ENCODE measurements around the gene BCL3. TPM values are rescaled to one million over a fixed set of nuclear protein-coding genes. Genes with fewer than 3 reads are reported as not detected.
A peak's percentile ranks its signal among the peaks of the same experiment; 100 is the strongest.

The BCL3 gene
- total and polyA plus RNA-seq, 4 experiments from 2014 or later, result 3.9 to 15.0 (median 11.4) TPM

GRCh38 chr19:44785993-44786392 is 37.5 kb downstream of the BCL3 start:
- no peaks in the 10 kb centered on the region for H3K27me3 ChIP-seq (ENCODE audit: insufficient read depth, low read length)
- Mint-ChIP-seq H3K4me1 (peaks cover 4 to 7% (median 6%) of the 10 kb centered on the region in 4 donors), H3K4me3 (no peak overlapping the region), H3K27ac (no peak overlapping the region), H3K27me3 (peaks cover 0 to 4% of the 10 kb centered on the region in 2 donors), H3K36me3 (no peaks in the 10 kb centered on the region), H3K9me3 (no peaks in the 10 kb centered on the region)
- no peak overlapping the region for H3K27ac ChIP-seq (ENCODE audit: low read depth, low read length)
- H3K4me1 ChIP-seq (ENCODE audit: insufficient read depth, low read length), result peaks cover 3% of the 10 kb centered on the region
- no peaks in the 10 kb centered on the region for H3K9me3 ChIP-seq (ENCODE audit: control insufficient read depth in 1 of 2, low read length in 2 of 2)
- no peak overlapping the region for H3K4me3 ChIP-seq (ENCODE audit: low read length in 2 of 2)
- DNase-seq, result no peak
- CTCF ChIA-PET (ENCODE audit: partially characterized antibody), result interaction anchor here (0.5 to 3.2 kb wide), 2 partner anchors 57 to 62 kb away, joined by 3 to 10 read pairs; no protein-coding TSS in a partner anchor
- POLR2A ChIA-PET (ENCODE audit: partially characterized antibody), result no interaction called here
- H3K36me3 ChIP-seq (ENCODE audit: insufficient read depth, low read length), result no peaks in the 10 kb centered on the region
- intact Hi-C loops (cut with micrococcal nuclease), result no loop called here

DNA sequence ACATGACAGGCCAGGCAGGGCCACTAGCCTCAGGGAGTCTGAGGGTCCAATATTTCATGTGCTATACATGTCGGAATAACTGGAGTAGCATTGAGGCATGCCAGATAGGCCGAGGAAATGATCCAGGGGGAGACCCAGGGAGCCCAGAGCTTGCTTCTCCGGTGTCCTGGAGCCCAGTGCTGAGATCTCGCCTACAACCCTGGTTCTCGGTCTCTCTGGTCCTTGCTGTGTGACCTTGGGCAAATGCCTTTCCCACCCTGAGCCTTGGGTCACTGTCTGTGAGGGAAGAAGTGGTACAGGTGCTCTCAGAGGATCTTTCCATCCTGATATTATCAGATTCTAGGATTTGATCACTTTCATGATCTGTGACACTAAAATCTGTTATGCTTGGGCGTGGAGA is 40.5 kb downstream of the BCL3 start:
- Histone ChIP-seq H3K4me1 (ENCODE audit: insufficient read depth, low read length) (peaks cover 3% of the 10 kb centered on the region), H3K27me3 (ENCODE audit: insufficient read depth, low read length) (no peaks in the 10 kb centered on the region), H3K9me3 (ENCODE audit: control insufficient read depth in 1 of 2, low read length in 2 of 2) (no peaks in the 10 kb centered on the region), H3K36me3 (ENCODE audit: insufficient read depth, low read length) (no peaks in the 10 kb centered on the region), H3K27ac (ENCODE audit: low read depth, low read length) (no peak overlapping the region), H3K4me3 (ENCODE audit: low read length in 2 of 2) (no peak overlapping the region)
- ChIA-PET POLR2A (ENCODE audit: partially characterized antibody) (no interaction called here), CTCF (ENCODE audit: partially characterized antibody) (interaction anchor here (1.0 to 1.8 kb wide), 3 partner anchors 9 to 100 kb away, joined by 3 to 8 read pairs (median 5); no protein-coding TSS in a partner anchor)
- H3K27ac Mint-ChIP-seq, result peak overlapping the region in 1 of 7 donors; percentile 36
- H3K4me1 Mint-ChIP-seq, result peaks cover 4 to 7% (median 6%) of the 10 kb centered on the region in 4 donors
- no peak for DNase-seq
- H3K9me3 Mint-ChIP-seq, result no peaks in the 10 kb centered on the region
- no peak overlapping the region for H3K4me3 Mint-ChIP-seq
- intact Hi-C loops (cut with micrococcal nuclease), result no loop called here
- H3K27me3 Mint-ChIP-seq, result peaks cover 0 to 4% of the 10 kb centered on the region in 2 donors
- no peaks in the 10 kb centered on the region for H3K36me3 Mint-ChIP-seq

- Mint-ChIP-seq H3K27ac (no peak overlapping the region), H3K36me3 (no peaks in the 10 kb centered on the region), H3K4me1 (peaks cover 0 to 1% (median 0%) of the 10 kb centered on the region in 4 donors), H3K4me3 (no peak overlapping the region), H3K9me3 (no peaks in the 10 kb centered on the region), H3K27me3 (no peaks in the 10 kb centered on the region)
- no peak for DNase-seq
- H3K27me3 ChIP-seq (ENCODE audit: insufficient read depth, low read length), result no peaks in the 10 kb centered on the region
- H3K36me3 ChIP-seq (ENCODE audit: insufficient read depth, low read length), result no peaks in the 10 kb centered on the region
- H3K4me3 ChIP-seq (ENCODE audit: low read length in 2 of 2), result no peak overlapping the region
- ChIA-PET CTCF (ENCODE audit: partially characterized antibody) (interaction anchor here (1.2 to 1.8 kb wide), 2 partner anchors 10 to 101 kb away, joined by 3 to 5 read pairs; no protein-coding TSS in a partner anchor), POLR2A (ENCODE audit: partially characterized antibody) (no interaction called here)
- intact Hi-C loops (cut with micrococcal nuclease), result no loop called here
- no peak overlapping the region for H3K27ac ChIP-seq (ENCODE audit: low read depth, low read length)
- H3K9me3 ChIP-seq (ENCODE audit: control insufficient read depth in 1 of 2, low read length in 2 of 2), result no peaks in the 10 kb centered on the region
- H3K4me1 ChIP-seq (ENCODE audit: insufficient read depth, low read length), result no peaks in the 10 kb centered on the region
Observed at GRCh38 chr19:44789943-44790483, 41.5 kb downstream of the BCL3 start.

DNA sequence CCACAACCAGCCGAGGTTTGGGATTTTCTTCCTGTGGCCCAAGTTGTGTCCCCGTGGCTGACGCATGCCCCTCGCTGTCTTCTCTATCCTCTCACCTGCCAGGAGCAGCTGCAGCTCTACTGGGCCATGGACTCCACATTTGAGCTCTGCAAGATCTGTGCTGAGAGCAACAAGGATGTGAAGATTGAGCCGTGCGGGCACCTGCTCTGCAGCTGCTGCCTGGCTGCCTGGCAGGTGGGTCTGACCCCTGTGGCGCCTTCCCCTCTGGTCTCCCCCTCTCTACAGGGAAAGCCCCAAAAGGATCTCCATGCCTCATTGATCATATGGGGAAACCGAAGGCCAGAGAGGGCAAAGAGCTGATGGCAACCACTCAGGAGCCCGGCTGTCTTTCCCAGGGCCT is 43.8 kb downstream of the BCL3 start:
- POLR2A ChIA-PET (ENCODE audit: partially characterized antibody), result no interaction called here
- DNase-seq, result no peak
- Mint-ChIP-seq H3K4me3 (no peak overlapping the region), H3K36me3 (no peaks in the 10 kb centered on the region), H3K27me3 (no peaks in the 10 kb centered on the region), H3K4me1 (peaks cover 8 to 19% (median 14%) of the 10 kb centered on the region in 4 donors), H3K9me3 (no peaks in the 10 kb centered on the region), H3K27ac (no peak overlapping the region)
- H3K4me3 ChIP-seq (ENCODE audit: low read length in 2 of 2), result no peak overlapping the region
- CTCF ChIA-PET (ENCODE audit: partially characterized antibody), result interaction anchor here (1.0 to 1.2 kb wide), 2 partner anchors 9 to 437 kb away, joined by 3 to 4 read pairs; no protein-coding TSS in a partner anchor
- H3K9me3 ChIP-seq (ENCODE audit: control insufficient read depth in 1 of 2, low read length in 2 of 2), result no peaks in the 10 kb centered on the region
- intact Hi-C loops (cut with micrococcal nuclease), result no loop called here
- H3K27ac ChIP-seq (ENCODE audit: low read depth, low read length), result no peak overlapping the region
- H3K27me3 ChIP-seq (ENCODE audit: insufficient read depth, low read length), result no peaks in the 10 kb centered on the region
- peaks cover 15% of the 10 kb centered on the region for H3K4me1 ChIP-seq (ENCODE audit: insufficient read depth, low read length)
- H3K36me3 ChIP-seq (ENCODE audit: insufficient read depth, low read length), result no peaks in the 10 kb centered on the region

DNA sequence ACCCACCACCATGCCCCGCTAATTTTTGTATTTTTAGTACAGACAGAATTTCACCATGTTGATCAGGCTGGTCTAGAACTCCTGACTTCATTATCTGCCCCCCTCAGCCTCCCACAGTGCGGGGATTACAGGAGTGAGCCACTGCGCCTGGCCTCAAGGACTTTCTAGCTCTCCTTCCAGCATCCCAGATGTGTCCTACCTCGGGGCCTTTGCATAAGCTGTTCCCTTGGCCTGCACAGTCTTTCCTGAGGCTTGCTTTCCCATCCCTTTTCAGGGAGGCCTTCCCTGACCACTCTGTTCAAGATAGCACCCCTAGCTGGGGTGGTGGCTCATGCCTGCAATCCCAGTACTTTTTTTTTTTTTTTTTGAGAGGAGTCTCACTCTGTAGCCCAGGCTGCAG is 46.1 kb downstream of the BCL3 start:
- H3K9me3 ChIP-seq (ENCODE audit: control insufficient read depth in 1 of 2, low read length in 2 of 2), result no peaks in the 10 kb centered on the region
- POLR2A ChIA-PET (ENCODE audit: partially characterized antibody), result no interaction called here
- no peaks in the 10 kb centered on the region for H3K27me3 ChIP-seq (ENCODE audit: insufficient read depth, low read length)
- H3K4me3 ChIP-seq (ENCODE audit: low read length in 2 of 2), result no peak overlapping the region
- CTCF ChIA-PET (ENCODE audit: partially characterized antibody), result interaction anchor here (0.6 to 4.1 kb wide), 5 partner anchors 8 to 106 kb away, joined by 3 to 27 read pairs (median 3); no protein-coding TSS in a partner anchor
- Mint-ChIP-seq H3K9me3 (no peaks in the 10 kb centered on the region), H3K36me3 (no peaks in the 10 kb centered on the region), H3K27ac (peak overlapping the region in 2 of 7 donors; percentile 18 to 24), H3K27me3 (no peaks in the 10 kb centered on the region), H3K4me3 (no peak overlapping the region), H3K4me1 (peaks cover 8 to 20% (median 14%) of the 10 kb centered on the region in 4 donors)
- H3K27ac ChIP-seq (ENCODE audit: low read depth, low read length), result no peak overlapping the region
- intact Hi-C loops (cut with micrococcal nuclease), result no loop called here
- no peak for DNase-seq
- H3K4me1 ChIP-seq (ENCODE audit: insufficient read depth, low read length), result peaks cover 15% of the 10 kb centered on the region
- H3K36me3 ChIP-seq (ENCODE audit: insufficient read depth, low read length), result no peaks in the 10 kb centered on the region

- Mint-ChIP-seq H3K36me3 (no peaks in the 10 kb centered on the region), H3K27me3 (no peaks in the 10 kb centered on the region), H3K9me3 (no peaks in the 10 kb centered on the region), H3K27ac (peak overlapping the region in 1 of 7 donors; percentile 53), H3K4me3 (no peak overlapping the region), H3K4me1 (peaks cover 10 to 20% (median 14%) of the 10 kb centered on the region in 4 donors)
- ChIA-PET CTCF (ENCODE audit: partially characterized antibody) (interaction anchor here (1.3 to 4.1 kb wide), 3 partner anchors 9 to 49 kb away, joined by 4 to 27 read pairs (median 7); no protein-coding TSS in a partner anchor), POLR2A (ENCODE audit: partially characterized antibody) (no interaction called here)
- H3K27ac ChIP-seq (ENCODE audit: low read depth, low read length), result no peak overlapping the region
- no peak overlapping the region for H3K4me3 ChIP-seq (ENCODE audit: low read length in 2 of 2)
- H3K36me3 ChIP-seq (ENCODE audit: insufficient read depth, low read length), result no peaks in the 10 kb centered on the region
- H3K27me3 ChIP-seq (ENCODE audit: insufficient read depth, low read length), result no peaks in the 10 kb centered on the region
- DNase-seq, result no peak
- peaks cover 15% of the 10 kb centered on the region for H3K4me1 ChIP-seq (ENCODE audit: insufficient read depth, low read length)
- no peaks in the 10 kb centered on the region for H3K9me3 ChIP-seq (ENCODE audit: control insufficient read depth in 1 of 2, low read length in 2 of 2)
- intact Hi-C loops (cut with micrococcal nuclease), result no loop called here
Observed at GRCh38 chr19:44795398-44795987, 47.0 kb downstream of the BCL3 start.

DNA sequence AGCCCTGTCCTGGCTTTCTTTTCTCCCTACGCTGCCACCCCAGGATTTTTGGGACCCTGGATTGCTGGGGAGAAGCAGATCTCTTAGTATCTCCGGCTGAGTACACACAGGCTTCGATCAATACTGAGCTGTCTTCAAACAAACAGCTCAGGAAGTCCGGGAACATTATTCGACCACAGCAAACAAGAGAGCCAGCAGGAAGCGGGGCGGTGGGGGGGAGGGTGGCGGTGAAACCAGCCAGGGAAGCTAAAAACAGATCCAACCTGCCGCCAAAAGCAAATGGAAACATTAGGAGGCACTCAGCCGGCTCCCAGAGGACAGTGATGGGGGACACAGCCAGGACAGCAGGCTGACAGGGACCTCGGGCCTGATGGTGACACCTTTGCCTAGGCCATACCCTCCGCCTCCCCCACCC is 48.2 kb downstream of the BCL3 start:
- Histone ChIP-seq H3K27me3 (ENCODE audit: insufficient read depth, low read length) (no peaks in the 10 kb centered on the region), H3K36me3 (ENCODE audit: insufficient read depth, low read length) (no peaks in the 10 kb centered on the region), H3K27ac (ENCODE audit: low read depth, low read length) (no peak overlapping the region), H3K4me1 (ENCODE audit: insufficient read depth, low read length) (peaks cover 15% of the 10 kb centered on the region), H3K4me3 (ENCODE audit: low read length in 2 of 2) (no peak overlapping the region), H3K9me3 (ENCODE audit: control insufficient read depth in 1 of 2, low read length in 2 of 2) (no peaks in the 10 kb centered on the region)
- Mint-ChIP-seq H3K27me3 (no peaks in the 10 kb centered on the region), H3K9me3 (no peaks in the 10 kb centered on the region), H3K4me3 (peak overlapping the region in 6 of 8 donors; percentile 39 to 77 (median 74)), H3K4me1 (peaks cover 10 to 20% (median 14%) of the 10 kb centered on the region in 4 donors), H3K27ac (peak overlapping the region in 4 of 7 donors; percentile 42 to 82 (median 72)), H3K36me3 (no peaks in the 10 kb centered on the region)
- ChIA-PET POLR2A (ENCODE audit: partially characterized antibody) (no interaction called here), CTCF (ENCODE audit: partially characterized antibody) (interaction anchor here (0.7 to 4.1 kb wide), 5 partner anchors 8 to 75 kb away, joined by 3 to 27 read pairs (median 5); no protein-coding TSS in a partner anchor)
- peak in 1 of 5 donors; percentile 7 for DNase-seq
- intact Hi-C loops (cut with micrococcal nuclease), result no loop called here

All from CD4-positive, alpha-beta memory T cell (primary cell).